Stimulated activated CD8-positive, alpha-beta memory T cell treated with anti-CD3 and anti-CD28 coated beads, Interleukin-7, amount 100 ng/mL, for 48 hours (primary cell): ENCODE measurements around the gene SYT4.
"Not testable (repeated sequence)": the region's sequence is repeated elsewhere in the genome, so short reads cannot be mapped to it uniquely, and the experiment has no call there.

ENCODE experiments used
- DNase-seq, 2 donors: peaks; one replicate each; pipeline ENCODE4 v3.0.0-alpha.2; 2020; ENCODE audit warnings: low read depth in 1 of 2; ENCODE audit errors: extremely low read depth in 1 of 2

Gene SYT4

DNA sequence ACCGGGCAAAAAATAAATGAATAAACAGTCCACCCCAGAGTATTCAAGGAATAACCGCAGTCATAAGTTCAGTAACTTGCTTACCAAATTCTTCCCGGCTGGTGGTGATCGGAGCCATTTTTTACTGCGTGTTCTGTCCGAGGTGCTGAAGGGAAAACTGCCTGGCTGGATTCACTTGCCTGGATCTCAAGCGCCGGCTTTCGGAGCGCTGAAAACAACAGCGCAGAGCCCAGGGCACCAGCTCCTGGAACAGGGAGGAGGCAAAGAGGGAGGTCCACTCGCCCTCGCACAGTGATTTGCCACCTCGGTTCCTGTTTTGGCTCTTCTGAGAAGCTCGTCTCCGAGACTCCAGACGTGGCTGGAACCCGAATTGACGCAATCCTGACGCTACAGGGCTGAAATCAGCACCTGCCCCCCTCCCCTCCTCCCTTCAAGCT, at the start of gene SYT4:
Gene SYT4 (minus strand): TSS at position 327 of the 437 bp plus-strand sequence. CDS start 209 bp downstream, at position 118.
- DNase-seq = no peak

DNA sequence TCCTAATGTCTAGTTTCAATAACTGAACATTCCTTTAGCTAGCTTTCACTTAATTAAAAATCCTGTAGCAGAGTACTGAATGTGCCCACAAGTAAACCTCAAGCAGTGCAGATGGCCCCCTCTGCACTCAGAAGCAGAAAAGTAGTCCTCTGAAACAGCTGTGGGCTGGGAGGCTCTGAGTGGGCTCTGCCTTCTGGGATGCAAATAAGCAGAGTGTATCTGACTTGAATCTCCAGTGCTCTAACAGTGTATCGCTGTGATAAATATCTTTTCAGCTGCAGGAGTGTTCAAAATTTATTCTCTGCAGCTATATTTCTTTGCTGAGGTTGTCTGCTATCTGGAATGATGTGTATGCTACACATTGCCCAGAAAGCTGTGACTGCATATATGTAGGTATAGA, 44.8 kb upstream of the SYT4 start:
- no peak for DNase-seq

DNA sequence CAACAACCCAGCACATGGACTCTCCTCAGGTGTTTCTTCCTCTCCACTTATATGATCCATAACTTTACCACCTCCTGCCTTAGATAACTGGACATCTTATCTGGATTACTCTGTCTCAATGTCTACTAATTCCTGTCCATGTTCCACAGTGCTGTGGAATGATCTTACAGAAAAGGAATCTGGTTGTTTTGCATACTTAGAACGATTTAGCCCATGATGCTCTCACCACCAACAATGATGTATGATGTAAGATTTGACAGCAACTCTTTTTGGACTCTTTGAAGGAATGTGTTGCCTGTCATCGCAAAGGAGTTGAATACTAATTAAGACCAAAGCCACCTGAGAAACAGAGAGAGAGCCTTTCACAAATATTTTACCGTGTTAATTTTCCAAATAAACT, 37.7 kb upstream of the SYT4 start:
- no peak for DNase-seq

DNA sequence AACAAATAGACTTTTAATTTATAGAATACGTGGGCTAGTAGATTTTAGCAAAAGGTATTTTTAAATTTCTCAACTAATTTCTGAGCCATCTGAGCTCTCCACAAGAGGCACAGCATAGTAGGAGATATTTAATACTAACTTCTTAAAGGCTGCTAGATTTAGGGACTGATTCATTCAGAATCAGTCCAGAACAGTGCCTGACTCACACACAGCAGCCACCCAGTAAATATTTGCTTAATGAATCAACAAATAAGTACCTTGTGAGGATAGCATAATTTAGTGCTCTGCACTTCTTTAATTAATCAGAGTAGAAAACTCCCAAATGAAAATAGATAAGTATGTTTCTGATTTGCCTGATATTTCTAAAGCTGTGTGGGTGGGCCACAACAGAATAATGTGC, 35.6 kb upstream of the SYT4 start:
- no peak for DNase-seq

DNA sequence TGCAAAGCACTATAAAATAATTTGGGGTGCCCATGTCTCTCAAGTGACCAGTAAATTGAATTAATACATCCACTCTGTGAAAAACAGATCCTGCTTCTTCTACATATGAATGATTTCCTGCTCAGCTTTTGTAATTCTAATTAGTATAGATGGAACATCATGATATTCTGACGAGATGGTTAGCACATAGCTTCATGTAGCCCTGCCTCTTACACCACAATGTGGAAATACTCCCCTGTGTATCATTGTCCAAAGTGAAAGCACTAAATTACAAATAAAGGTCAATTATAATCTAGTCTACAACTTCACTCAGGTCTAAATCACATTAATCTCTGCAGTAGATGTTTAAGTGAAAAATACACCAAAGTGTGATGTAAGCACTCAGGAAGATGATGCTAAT, 32.9 kb upstream of the SYT4 start:
- DNase-seq = no peak

GRCh38 chr18:43303376-43303775, 26.1 kb upstream of the SYT4 start:
- no peak for DNase-seq

GRCh38 chr18:43286187-43286586, 8.9 kb upstream of the SYT4 start:
- not testable (repeated sequence) for DNase-seq

DNA sequence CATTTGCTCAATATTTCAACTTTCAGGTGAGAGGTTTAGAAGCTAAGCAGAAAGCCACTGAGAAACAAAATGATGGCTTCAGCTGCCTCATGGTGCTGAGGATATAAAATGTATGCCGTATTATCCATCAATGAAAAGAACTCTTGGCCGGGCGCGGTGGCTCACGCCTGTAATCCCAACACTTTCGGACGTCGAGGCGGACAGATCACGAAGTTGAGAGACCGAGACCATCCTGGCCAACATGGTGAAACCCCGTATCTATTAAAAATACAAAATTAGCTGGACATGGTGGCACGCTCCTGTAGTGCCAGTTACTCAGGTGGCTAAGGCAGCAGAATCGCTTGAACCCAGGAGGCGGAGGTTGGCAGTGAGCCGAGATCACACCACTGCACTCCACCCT, 6.0 kb upstream of the SYT4 start:
- DNase-seq = no peak

DNA sequence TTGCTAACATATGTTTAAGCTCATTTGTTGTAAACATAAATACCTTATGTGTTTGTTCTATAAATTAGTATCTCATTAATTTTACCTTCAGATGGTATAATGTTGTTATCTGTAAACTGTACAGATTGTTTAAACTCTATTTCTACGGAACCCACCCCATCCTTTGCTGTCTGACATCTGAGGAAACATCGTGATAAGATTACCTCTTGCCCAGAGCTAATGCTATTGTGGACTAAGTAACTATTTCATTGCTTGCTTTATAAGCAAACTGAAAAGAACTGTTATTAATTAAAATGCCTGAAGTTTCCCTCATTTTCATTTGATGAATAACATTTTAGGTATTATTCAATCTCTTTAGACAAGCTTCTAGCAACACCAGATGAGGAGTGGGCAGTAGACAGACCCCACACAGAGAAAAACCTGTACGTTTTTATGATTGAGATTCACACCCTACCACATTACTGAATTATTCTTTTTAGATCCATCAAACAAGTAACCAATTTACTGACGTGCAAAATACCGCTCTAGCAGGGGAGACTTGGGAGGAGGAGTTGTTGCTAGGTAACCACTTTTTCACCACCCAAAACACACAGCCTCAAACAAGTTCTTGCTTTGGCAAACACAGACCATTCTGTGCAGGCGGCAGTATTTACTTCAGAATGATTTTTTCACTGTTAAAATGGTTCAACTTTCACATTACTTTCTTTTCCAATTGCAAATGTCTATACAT, 1.9 kb upstream of the SYT4 start:
- DNase-seq = no peak

DNA sequence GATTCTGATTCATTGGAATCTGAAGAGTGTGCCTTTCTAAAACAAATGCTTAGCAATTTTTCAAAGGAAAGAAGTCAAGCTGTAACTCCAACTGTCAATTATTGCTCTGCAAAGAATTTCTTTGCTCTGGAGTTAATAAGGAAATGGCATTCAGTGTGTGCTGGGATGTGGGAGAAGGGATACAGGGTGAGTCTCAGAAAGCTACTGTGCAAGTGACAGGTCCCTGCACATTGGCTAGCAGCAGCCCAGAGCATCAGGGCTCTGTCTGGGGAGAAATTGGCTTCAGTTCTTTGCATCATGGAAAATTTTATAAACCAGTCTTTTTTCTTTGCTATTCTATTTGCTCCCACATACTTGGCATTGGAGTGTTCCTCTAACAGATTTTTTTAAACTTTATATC, 1.1 kb upstream of the SYT4 start:
- no peak for DNase-seq

- DNase-seq = no peak
Observed at GRCh38 chr18:43276491-43276890, 799 bp downstream of the SYT4 start.

DNA sequence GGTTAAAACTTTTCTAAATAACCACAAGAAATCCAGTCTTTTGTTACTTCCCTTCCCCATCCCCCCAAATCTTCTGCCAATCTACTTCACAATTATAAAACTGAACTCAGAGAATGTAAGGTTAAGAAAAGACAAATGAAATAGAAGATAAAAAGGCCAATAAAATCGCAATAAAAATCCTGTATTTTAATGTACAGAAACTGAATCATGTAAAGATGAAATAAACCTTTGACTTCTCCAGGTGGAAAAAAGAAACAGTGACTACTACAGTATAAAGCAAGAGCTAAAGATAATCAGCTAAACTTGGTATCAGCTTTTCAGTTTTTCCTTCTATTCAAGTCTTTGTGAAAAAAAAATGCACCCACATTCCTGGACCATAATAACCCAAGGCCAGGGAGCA, 1.7 kb downstream of the SYT4 start:
- no peak for DNase-seq

DNA sequence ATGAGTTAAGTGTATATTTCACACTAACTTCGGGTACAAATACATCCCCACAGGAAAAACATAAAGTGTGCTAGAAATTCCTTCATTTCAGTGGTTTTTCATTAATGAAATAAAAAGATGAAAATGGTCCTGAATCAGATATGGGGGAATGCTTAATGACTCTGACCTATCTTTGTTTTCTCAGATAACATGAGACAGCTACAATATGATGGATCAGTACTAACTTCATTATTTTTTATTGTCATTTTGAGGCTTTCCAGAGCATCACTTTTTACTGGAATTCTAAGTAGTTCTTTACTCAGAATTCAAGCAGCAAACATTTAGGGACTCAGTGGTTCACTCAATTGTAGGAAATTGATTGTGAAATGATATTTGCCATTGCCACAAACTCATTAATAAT, 2.8 kb downstream of the SYT4 start:
- no peak for DNase-seq

DNA sequence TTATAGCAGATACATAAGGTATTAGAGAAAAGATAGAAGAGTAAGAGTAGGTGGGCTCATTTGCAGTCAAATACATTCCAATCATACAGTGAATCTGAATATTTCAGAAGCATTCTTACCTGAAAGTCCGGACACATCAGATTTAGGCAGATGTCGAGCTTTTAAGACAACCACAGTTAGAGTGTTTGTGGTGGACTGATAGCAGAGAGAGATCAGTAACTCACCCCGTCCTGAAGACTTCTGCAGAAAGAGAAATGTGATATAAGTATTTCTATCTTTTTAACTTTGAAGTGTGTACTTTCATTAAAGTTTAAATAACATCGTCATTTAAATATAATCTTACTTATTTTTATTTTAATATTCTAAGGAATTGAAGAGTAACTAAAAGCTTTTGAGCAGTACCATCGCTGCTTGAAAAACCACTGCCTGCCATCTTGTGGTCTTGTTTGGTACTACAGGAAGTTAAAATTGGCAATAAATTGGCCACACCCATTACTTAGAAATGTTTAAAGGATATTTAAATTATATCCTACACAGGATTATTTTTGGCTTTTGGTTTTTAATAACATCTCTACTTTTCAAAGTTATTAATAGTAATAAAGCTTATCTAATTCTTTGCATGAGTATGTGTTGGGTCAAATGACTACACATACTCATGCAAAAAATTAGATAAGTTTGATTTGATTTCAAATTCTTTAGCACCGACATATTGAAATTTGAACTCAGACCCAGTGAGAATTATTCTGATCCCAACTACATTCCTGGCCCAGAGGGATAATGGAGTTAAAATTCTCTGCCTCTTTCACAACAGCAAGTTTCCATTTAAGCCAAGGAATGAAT, 5.5 kb downstream of the SYT4 start:
- no peak for DNase-seq

DNA sequence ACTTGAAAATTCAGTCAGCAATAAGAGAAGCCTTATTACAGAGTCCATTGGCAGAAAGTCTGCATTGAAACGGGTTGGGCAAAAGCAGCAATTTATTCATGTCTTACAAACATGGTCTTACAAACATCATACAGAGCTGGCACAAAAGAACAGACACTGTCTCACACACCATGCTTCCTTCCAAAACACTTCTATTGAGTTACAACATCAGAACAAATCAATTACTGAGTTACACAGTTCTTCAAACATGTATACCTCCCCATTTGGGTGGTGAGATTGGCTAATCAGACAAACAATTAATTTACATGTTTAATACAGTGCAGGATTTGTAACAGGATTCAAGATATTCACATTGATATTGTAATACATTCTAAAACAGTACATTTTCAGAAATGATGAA, 9.5 kb downstream of the SYT4 start:
- no peak for DNase-seq

DNA sequence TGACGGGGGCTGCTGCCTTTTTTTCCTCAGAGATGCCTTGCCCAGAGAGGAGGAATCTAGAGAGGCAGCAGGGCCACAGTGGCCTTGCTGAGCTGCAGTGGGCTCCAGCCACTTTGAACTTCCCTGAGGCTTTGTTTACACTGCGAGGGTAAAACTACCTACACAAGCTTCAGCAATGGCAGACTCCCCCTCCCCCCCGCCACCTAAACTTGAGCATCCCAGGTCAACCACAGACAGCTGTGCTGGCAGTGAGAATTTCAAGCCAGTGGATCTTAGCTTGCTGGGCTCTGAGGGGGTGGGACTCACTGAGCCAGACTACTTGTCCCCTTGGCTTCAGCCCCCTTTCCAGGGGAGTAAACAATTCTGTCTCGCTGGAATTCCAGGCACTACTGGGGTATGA, 11.8 kb downstream of the SYT4 start:
- DNase-seq = no peak

GRCh38 chr18:43248610-43249249, 28.6 kb downstream of the SYT4 start:
- DNase-seq = no peak

DNA sequence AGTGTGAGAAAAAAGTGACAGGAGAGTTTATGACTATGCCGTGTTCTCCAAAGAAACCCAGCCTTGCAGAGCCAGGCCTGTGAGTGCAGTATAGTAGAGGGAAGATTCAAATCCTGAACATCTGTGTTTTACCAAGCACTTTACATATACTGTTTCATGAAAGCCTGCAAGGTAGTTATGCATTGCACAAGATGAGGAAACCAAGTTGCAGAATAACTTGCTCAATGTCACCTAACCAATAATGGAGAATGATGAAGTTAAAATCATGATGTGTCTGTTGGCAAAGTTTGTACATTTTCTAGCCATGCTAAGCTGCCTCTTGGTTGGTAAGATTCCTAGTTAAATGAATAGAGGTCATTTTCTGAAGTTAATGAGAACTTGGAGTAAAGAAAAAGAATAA, 29.3 kb downstream of the SYT4 start:
- DNase-seq = no peak

DNA sequence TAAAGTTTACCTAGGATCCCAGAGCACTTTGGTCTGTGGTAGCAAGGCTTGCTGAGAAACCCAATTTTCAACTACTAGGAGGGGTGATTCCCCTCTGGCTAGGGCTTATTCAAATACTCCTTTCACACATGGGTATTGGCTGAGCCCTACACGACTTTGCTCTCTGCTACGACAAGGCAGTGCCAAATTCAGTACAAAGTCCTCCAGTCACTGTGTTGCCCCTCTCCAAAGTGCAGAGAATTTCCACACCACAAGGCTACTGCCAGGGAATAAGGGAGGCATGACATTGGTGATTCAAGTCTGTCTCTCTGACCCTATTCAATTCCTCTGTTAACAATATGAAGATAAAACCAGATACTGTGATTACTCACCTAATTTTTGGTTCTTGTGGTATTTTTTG, 38.9 kb downstream of the SYT4 start:
- no peak for DNase-seq

DNA sequence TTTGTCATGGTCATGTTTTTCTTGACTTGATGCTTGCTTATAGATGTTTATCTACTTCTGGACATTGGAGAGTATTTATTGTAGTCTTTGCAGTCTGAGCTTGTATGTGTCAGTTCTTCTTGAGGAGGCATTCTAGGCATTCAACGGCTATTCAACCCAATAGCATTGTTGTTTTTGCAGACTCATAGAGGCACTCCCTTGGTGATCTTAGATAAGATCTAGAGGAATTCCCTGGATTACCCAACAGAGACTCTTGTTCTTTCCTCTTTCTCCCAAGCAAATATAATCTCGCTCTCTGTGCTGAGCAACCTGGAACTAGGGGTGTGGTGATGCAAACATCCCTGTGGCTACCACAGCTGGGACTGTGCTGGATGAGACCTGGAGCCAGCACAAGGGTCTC, 40.4 kb downstream of the SYT4 start:
- DNase-seq = no peak

DNA sequence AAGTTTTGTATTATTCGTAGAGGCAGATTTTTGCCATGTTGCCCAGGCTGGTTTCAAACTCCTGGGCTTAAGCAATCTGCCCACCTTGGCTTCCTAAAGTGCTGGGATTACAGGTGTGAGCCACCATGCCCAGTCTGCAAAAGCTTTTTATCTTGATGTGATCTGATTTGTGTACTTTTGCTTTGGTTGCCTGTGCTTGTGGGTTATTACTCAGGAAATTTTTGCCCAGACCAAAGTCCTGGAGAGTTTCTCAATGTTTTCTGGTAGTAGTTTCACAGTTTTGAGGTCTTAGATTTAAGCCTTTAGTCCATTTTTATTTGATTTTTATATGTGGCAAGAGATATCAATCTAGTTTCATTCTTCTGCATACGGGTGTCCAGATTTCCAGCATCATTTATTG, 42.4 kb downstream of the SYT4 start:
- DNase-seq = no peak

DNA sequence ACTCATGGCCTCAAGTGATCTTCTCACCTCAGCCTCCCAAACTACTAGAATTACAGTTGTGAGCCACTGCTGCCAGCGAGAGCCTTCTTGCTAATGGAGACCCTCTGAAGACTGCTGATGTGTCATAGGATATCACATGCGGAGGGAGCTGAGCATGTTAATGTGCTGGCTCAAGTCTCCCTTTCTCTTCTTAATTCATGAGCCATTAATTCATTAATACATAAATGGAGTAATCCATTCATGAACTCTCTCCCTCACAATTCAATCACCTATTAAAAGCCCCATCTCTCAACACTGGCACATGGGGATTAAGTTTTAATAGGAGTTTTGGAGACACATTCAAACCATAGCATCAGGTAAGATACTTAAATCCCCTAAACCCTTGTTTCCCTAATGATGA, 54.8 kb downstream of the SYT4 start:
- no peak for DNase-seq
